Measurements from ENCODE around the gene OTUB2. TPM values are rescaled to one million over a fixed set of nuclear protein-coding genes. Genes with fewer than 3 reads are reported as not detected.

OTUB2 gene
- total RNA-seq (1 to 10 TPM in 1 of 5 donors, under 1 TPM in 2, not detected in 2; 0.45 to 4.1 (median 0.92) TPM), polyA plus RNA-seq (under 1 TPM; 0.46 to 0.75 (median 0.50) TPM)
- long read RNA-seq, donor 1, partial matches to known transcripts, result 0 of 1 reads
- long read RNA-seq, donor 1, other reads (novel, unspliced or antisense), result 0 of 1 reads
- long read RNA-seq, donor 2, result 0 reads
- long read RNA-seq, donor 3, result 0 reads
- long read RNA-seq, donor 4, result 0 reads
- long read RNA-seq, donor 5, partial matches to known transcripts, result 0 of 1 reads
- long read RNA-seq, donor 5, other reads (novel, unspliced or antisense), result 0 of 1 reads
- long read RNA-seq, donor 6, partial matches to known transcripts, result 0 of 1 reads
- long read RNA-seq, donor 6, other reads (novel, unspliced or antisense), result 0 of 1 reads
- long read RNA-seq, donor 7, result 0 reads
- long read RNA-seq, donor 8, partial matches to known transcripts, result 0 of 1 reads
- long read RNA-seq, donor 8, other reads (novel, unspliced or antisense), result 0 of 1 reads
- long read RNA-seq, donor 9, result 0 reads
- long read RNA-seq, donor 10, result 0 reads

GRCh38 chr14:94026173-94026888 is at the start of gene OTUB2:
OTUB2 (plus strand) TSS chr14:94026340; CDS start chr14:94026538, 198 bp downstream.
- 0 to 1% (median 1%) methylated on average over 21 to 74 of the region's 74 CpGs for WGBS, 5 donors
- Histone ChIP-seq H3K4me1 (peaks cover 11 to 37% (median 17%) of the 10 kb centered on the region in 4 donors), H3K27me3 (no peaks in the 10 kb centered on the region), H3K36me3 (no peaks in the 10 kb centered on the region), H3K27ac (peak within 1 kb of the TSS in 3 of 5 donors; percentile 37 to 75 (median 41)), H3K9me3 (no peaks in the 10 kb centered on the region), H3K4me3 (peak within 1 kb of the TSS; percentile 69 to 88 (median 82))
- intact Hi-C loops (cut with DNase I; ENCODE audit: low total_unique reads), result no loop called here
- TF ChIP-seq POLR2AphosphoS5 (IDR thresholded peaks at IDR 0.05) (peak in 1 of 3 donors; percentile 75), POLR2A (IDR thresholded peaks at IDR 0.05) (no peak)
- peak; percentile 98 to 99 for DNase-seq

DNA sequence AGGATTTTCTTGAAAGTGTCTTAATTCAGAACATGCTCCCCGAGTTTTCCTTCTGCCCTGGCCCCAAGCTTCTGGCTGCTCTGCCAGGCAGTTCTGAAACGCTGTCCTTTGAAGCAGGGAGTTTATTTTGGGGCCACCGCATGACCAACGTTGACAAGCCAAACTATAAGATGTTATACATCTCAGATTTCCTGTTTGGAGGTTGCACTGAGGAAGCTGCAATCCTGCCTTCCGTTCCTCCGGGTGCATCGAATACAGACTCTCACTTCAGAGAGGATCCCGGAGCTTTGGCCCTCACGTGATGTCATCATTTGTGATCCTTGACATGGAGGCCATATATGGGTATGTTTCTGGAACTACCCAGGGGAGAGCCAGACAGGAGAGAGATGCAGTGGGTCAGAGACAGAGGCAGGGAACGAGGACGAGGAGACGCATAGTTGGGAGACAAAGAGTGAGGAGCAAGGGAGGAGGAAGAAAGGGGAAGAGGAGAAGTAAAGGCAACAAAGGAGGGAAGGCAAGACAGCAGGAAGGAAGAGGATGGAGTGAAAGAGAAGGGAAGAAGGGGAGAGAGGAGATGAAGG is 49.6 kb upstream of the OTUB2 start, which contains the start of gene ASB2:
Gene ASB2, minus strand, starts transcription at position 94 of the 581 bp plus-strand sequence. CDS start 12,031 bp downstream, outside the sequence.
- TF ChIP-seq CTCF (IDR thresholded peaks at IDR 0.05) (no peak), EP300 (IDR thresholded peaks at IDR 0.05) (no peak), POLR2AphosphoS5 (IDR thresholded peaks at IDR 0.05) (peak in 2 of 3 donors; percentile 78 to 90), POLR2A (IDR thresholded peaks at IDR 0.05) (peak in 1 of 4 donors; percentile 42)
- DNase-seq, result peak in 1 of 2 donors; percentile 71
- Histone ChIP-seq H3K4me3 (peak within 1 kb of the TSS; percentile 6 to 48 (median 42)), H3K27ac (peak within 1 kb of the TSS; percentile 39 to 90 (median 79)), H3K27me3 (no peaks in the 10 kb centered on the region), H3K36me3 (no peaks in the 10 kb centered on the region), H3K4me1 (peaks cover 0 to 35% (median 12%) of the 10 kb centered on the region in 4 donors), H3K9me3 (no peaks in the 10 kb centered on the region)
- WGBS, 5 donors, result 24 to 45% (median 39%) methylated on average over 12 of the region's 12 CpGs
- intact Hi-C loops (cut with DNase I; ENCODE audit: low total_unique reads), result no loop called here

DNA sequence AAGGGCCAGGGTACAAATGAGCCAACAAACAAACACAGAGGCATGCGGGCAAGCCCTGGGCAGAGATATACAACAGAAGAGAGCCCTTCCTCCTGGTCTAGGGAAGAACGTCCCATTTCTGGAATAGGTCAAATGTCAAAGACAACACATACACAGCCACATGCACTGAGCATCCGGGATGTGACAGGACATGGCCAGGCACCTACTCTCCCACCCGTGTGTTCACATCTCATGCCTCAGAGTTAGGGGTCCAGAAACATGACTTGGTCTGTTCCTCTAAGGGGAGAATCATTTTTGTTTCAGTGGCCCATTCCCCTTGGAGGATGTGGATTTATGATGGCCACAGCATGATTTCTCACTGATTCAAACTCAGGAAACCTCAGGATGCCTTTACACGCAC is 49.0 kb upstream of the OTUB2 start:
- 64 to 73% (median 66%) methylated on average over 5 of the region's 5 CpGs for WGBS, 5 donors
- TF ChIP-seq POLR2A (IDR thresholded peaks at IDR 0.05) (no peak), POLR2AphosphoS5 (IDR thresholded peaks at IDR 0.05) (no peak)
- Histone ChIP-seq H3K27ac (peak overlapping the region; percentile 39 to 90 (median 79)), H3K27me3 (no peaks in the 10 kb centered on the region), H3K4me3 (no peak overlapping the region), H3K9me3 (no peaks in the 10 kb centered on the region), H3K4me1 (peaks cover 0 to 39% (median 13%) of the 10 kb centered on the region in 4 donors), H3K36me3 (no peaks in the 10 kb centered on the region)
- DNase-seq, result no peak
- intact Hi-C loops (cut with DNase I; ENCODE audit: low total_unique reads), result no loop called here

DNA sequence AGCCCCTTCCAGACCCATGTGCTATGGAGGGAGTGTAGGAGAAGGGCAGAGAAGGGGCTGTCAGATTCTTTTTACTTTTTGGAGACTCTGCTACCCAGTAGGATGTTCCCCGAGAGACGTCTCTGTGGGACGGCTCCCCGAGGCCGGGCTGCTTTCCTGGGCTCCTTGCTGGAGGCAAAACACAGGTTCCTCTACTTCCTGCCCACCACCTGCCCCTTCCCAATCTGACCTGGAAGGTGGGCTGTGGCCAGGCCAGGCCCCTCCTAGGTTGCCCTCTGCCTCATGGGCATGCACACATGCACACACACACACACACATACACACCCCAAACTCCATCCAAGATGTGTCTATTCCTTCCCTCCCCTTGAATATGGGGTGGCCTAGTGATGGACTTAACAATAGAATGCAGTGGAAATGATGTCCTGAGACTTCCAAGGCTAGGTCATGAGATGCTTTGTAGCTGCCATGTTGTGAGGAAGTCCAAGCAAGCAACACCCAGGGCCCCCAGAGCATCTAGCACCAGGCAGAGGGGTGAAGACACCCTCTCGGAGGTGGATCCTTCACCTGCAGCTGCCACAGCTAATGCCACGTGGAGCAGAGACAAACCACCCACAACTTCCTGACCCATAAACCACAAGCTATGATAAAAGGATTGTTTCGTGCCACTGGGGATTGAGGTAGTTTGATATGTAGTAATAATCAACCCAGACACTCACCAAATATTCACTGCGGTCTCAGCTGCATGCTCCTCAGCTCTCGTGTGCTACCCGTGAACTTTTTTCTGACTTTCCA is 48.2 kb upstream of the OTUB2 start:
- Histone ChIP-seq H3K27me3 (no peaks in the 10 kb centered on the region), H3K27ac (peak overlapping the region; percentile 9 to 90 (median 79)), H3K36me3 (no peaks in the 10 kb centered on the region), H3K9me3 (no peaks in the 10 kb centered on the region), H3K4me3 (no peak overlapping the region), H3K4me1 (peaks cover 0 to 37% (median 16%) of the 10 kb centered on the region in 4 donors)
- TF ChIP-seq POLR2AphosphoS5 (IDR thresholded peaks at IDR 0.05) (no peak), CTCF (IDR thresholded peaks at IDR 0.05) (no peak), POLR2A (IDR thresholded peaks at IDR 0.05) (no peak), EP300 (IDR thresholded peaks at IDR 0.05) (no peak)
- WGBS, 5 donors, result 73 to 83% (median 78%) methylated on average over 11 of the region's 11 CpGs
- intact Hi-C loops (cut with DNase I; ENCODE audit: low total_unique reads), result no loop called here
- peak in 1 of 2 donors; percentile 37 for DNase-seq
